ENCODE data around the gene HBZ. TPM values are rescaled to one million over a fixed set of nuclear protein-coding genes. Genes with fewer than 3 reads are reported as not detected.
A peak's percentile ranks its signal among the peaks of the same experiment; 100 is the strongest.

The HBZ gene
- total RNA-seq, 2 donors from 2014 or later: not detected

- no peak for DNase-seq (ENCODE audit: low spot score)
Measured at GRCh38 chr16:180681-181564, 28.5 kb downstream of the HBZ start.

GRCh38 chr16:181565-182021, 29.1 kb downstream of the HBZ start:
- H3K27me3 ChIP-seq: peaks cover 0 to 14% of the 10 kb centered on the region in 2 donors
- H3K4me1 ChIP-seq: peaks cover 0 to 28% of the 10 kb centered on the region in 2 donors
- H3K36me3 ChIP-seq: no peaks in the 10 kb centered on the region
- TF ChIP-seq, protein P1, sequence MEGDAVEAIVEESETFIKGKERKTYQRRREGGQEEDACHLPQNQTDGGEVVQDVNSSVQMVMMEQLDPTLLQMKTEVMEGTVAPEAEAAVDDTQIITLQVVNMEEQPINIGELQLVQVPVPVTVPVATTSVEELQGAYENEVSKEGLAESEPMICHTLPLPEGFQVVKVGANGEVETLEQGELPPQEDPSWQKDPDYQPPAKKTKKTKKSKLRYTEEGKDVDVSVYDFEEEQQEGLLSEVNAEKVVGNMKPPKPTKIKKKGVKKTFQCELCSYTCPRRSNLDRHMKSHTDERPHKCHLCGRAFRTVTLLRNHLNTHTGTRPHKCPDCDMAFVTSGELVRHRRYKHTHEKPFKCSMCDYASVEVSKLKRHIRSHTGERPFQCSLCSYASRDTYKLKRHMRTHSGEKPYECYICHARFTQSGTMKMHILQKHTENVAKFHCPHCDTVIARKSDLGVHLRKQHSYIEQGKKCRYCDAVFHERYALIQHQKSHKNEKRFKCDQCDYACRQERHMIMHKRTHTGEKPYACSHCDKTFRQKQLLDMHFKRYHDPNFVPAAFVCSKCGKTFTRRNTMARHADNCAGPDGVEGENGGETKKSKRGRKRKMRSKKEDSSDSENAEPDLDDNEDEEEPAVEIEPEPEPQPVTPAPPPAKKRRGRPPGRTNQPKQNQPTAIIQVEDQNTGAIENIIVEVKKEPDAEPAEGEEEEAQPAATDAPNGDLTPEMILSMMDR (IDR thresholded peaks at IDR 0.05): peak; percentile 94 to 99
- no peak for DNase-seq (ENCODE audit: low spot score)
- no peaks in the 10 kb centered on the region for H3K9me3 ChIP-seq
- H3K4me3 ChIP-seq: peak overlapping the region in 1 of 2 donors; percentile 43
- no peak overlapping the region for H3K27ac ChIP-seq

More at GRCh38 chr16:180681-181564, 28.5 kb downstream of the HBZ start:
- peaks cover 0 to 14% of the 10 kb centered on the region in 2 donors for H3K27me3 ChIP-seq
- peak overlapping the region; percentile 0 to 43 for H3K4me3 ChIP-seq
- H3K27ac ChIP-seq: no peak overlapping the region
- no peaks in the 10 kb centered on the region for H3K36me3 ChIP-seq
- TF ChIP-seq, protein P1 (IDR thresholded peaks at IDR 0.05): no peak
- H3K4me1 ChIP-seq: peaks cover 0 to 28% of the 10 kb centered on the region in 2 donors
- H3K9me3 ChIP-seq: no peaks in the 10 kb centered on the region

DNA sequence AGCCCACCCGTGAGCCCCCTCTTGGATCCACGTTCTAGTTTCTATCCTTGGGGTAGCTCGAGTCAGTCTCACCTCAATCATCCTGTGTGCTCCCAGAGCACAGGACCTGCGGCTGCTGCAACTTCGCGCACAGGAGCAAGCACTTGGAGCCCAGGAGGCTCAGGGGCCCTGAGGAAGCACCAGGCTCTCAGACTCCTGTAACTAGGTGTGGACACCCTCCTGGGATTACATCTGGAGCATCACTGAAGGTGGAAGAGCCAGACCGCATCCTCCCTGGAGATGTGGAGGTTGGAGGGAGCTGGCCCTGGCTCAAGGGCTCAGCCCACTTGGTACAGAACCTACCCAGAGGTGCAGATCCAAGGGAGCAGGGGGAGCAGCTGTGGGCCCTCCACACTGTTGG, 30.6 kb downstream of the HBZ start:
- H3K4me3 ChIP-seq: no peak overlapping the region
- peaks cover 9% of the 10 kb centered on the region for H3K36me3 ChIP-seq
- H3K9me3 ChIP-seq: no peaks in the 10 kb centered on the region
- peaks cover 0 to 20% of the 10 kb centered on the region in 2 donors for H3K4me1 ChIP-seq
- H3K27ac ChIP-seq: no peak overlapping the region
- H3K27me3 ChIP-seq: peaks cover 0 to 6% of the 10 kb centered on the region in 2 donors
- TF ChIP-seq, protein P1 (IDR thresholded peaks at IDR 0.05): no peak
- DNase-seq (ENCODE audit: low spot score): no peak

- H3K4me3 ChIP-seq: no peak overlapping the region
- TF ChIP-seq, protein P1 (IDR thresholded peaks at IDR 0.05): no peak
- no peaks in the 10 kb centered on the region for H3K9me3 ChIP-seq
- no peak for DNase-seq (ENCODE audit: low spot score)
- peaks cover 0 to 14% of the 10 kb centered on the region in 2 donors for H3K4me1 ChIP-seq
- H3K27me3 ChIP-seq: peaks cover 0 to 4% of the 10 kb centered on the region in 2 donors
- H3K36me3 ChIP-seq: peaks cover 30% of the 10 kb centered on the region
- no peak overlapping the region for H3K27ac ChIP-seq
Measured at GRCh38 chr16:185213-185612, 32.8 kb downstream of the HBZ start.

GRCh38 chr16:185691-186090, 33.2 kb downstream of the HBZ start:
- Histone ChIP-seq H3K27me3 (peaks cover 0 to under 1% of the 10 kb centered on the region in 2 donors), H3K36me3 (peaks cover 35% of the 10 kb centered on the region), H3K4me3 (no peak overlapping the region), H3K9me3 (no peaks in the 10 kb centered on the region), H3K27ac (no peak overlapping the region), H3K4me1 (peaks cover 0 to 10% of the 10 kb centered on the region in 2 donors)
- TF ChIP-seq, protein P1 (IDR thresholded peaks at IDR 0.05): no peak
- DNase-seq (ENCODE audit: low spot score): no peak

Data from right atrium auricular region (tissue), 2 donors.